MM.1S (cell line): ENCODE measurements around the gene ZNF653.
A peak's percentile ranks its signal among the peaks of the same experiment; 100 is the strongest.
"Not testable (repeated sequence)": the region's sequence is repeated elsewhere in the genome, so short reads cannot be mapped to it uniquely, and the experiment has no call there.

ENCODE experiments used
- DNase-seq: peaks from one replicate; pipeline ENCODE4 v3.0.0-alpha.2; 2015
- H2AFZ ChIP-seq: fragments of 300-600 bp; sonication (generic); 2 replicates; pipeline ENCODE4 v1.6.0; 2016; ENCODE audit warnings: antibody characterized with exemption, low read length
- H3F3A ChIP-seq: fragments of 300-600 bp; sonication (generic); 2 replicates; pipeline ENCODE4 v1.6.1; 2016; ENCODE audit warnings: mild to moderate bottlenecking, antibody characterized with exemption, low read length, moderate library complexity, mixed read lengths; ENCODE audit not compliant: insufficient read depth
- H3K27ac ChIP-seq: fragments of 300-600 bp; sonication (generic); 2 replicates; pipeline ENCODE4 v1.5.1; 2016; ENCODE audit warnings: mild to moderate bottlenecking, low read length
- H3K27me3 ChIP-seq: fragments of 300-600 bp; sonication (generic); replicated peaks from 2 replicates; pipeline ENCODE4 v1.6.0; 2016; ENCODE audit warnings: low read length; ENCODE audit not compliant: insufficient read depth
- H3K36me3 ChIP-seq: fragments of 300-600 bp; sonication (generic); replicated peaks from 2 replicates; pipeline ENCODE4 v1.6.1; 2016; ENCODE audit warnings: mild to moderate bottlenecking, low read length, mixed read lengths; ENCODE audit not compliant: insufficient read depth
- H3K4me1 ChIP-seq: fragments of 300-600 bp; sonication (generic); 2 replicates; pipeline ENCODE4 v1.6.1; 2016; ENCODE audit warnings: low read length, mixed read lengths
- H3K4me2 ChIP-seq: fragments of 300-600 bp; sonication (generic); 2 replicates; pipeline ENCODE4 v1.6.0; 2016; ENCODE audit warnings: low read depth, low read length
- H3K4me3 ChIP-seq: fragments of 300-600 bp; sonication (generic); 2 replicates; pipeline ENCODE4 v1.5.1; 2016; ENCODE audit warnings: low read length, mixed read lengths
- H3K79me2 ChIP-seq: fragments of 300-600 bp; sonication (generic); 2 replicates; pipeline ENCODE4 v1.6.1; 2016; ENCODE audit warnings: mixed run types, low read length, mixed read lengths
- H3K9ac ChIP-seq: fragments of 300-600 bp; sonication (generic); 2 replicates; pipeline ENCODE4 v1.6.1; 2016; ENCODE audit warnings: low read length, mixed read lengths
- H3K9me2 ChIP-seq: fragments of 300-600 bp; sonication (generic); replicated peaks from 2 replicates; pipeline ENCODE4 v1.6.1; 2016; ENCODE audit warnings: mild to moderate bottlenecking, low read length, mixed read lengths; ENCODE audit not compliant: insufficient read depth
- H3K9me3 ChIP-seq: fragments of 300-600 bp; sonication (generic); replicated peaks from 2 replicates; pipeline ENCODE4 v1.6.1; 2016; ENCODE audit warnings: mild to moderate bottlenecking, low read length, mixed read lengths; ENCODE audit not compliant: insufficient read depth
- H4K20me1 ChIP-seq: fragments of 300-600 bp; sonication (generic); 2 replicates; pipeline ENCODE4 v1.6.1; 2016; ENCODE audit warnings: mild to moderate bottlenecking, low read length, moderate library complexity, mixed read lengths; ENCODE audit not compliant: insufficient read depth
- CTCF ChIP-seq: fragments of 300-600 bp; sonication (generic); IDR thresholded peaks from 2 replicates; pipeline ENCODE4 v1.5.1; 2016; ENCODE audit warnings: antibody characterized with exemption, low read length, mixed read lengths
- EZH2 ChIP-seq: fragments of 300-600 bp; sonication (generic); optimal IDR thresholded peaks from 2 replicates; pipeline ENCODE3; 2017; ENCODE audit warnings: low read depth, mild to moderate bottlenecking, antibody characterized with exemption, low read length, mixed read lengths
- EZH2phosphoT487 ChIP-seq: fragments of 300-600 bp; sonication (generic); IDR thresholded peaks from 2 replicates; pipeline ENCODE4 v1.6.1; 2018; ENCODE audit warnings: antibody characterized with exemption, low read length

Gene ZNF653

GRCh38 chr19:11461453-11461852 is 44.2 kb downstream of the ZNF653 start:
- H3K9me3 ChIP-seq, result no peaks in the 10 kb centered on the region
- no peaks in the 10 kb centered on the region for H3K9me2 ChIP-seq
- no peaks in the 10 kb centered on the region for H4K20me1 ChIP-seq
- no peak overlapping the region for H3K4me3 ChIP-seq
- peaks cover 48% of the 10 kb centered on the region for H3K27me3 ChIP-seq
- H3K4me1 ChIP-seq, result no peaks in the 10 kb centered on the region
- H3K27ac ChIP-seq, result no peak overlapping the region
- H3K79me2 ChIP-seq, result no peaks in the 10 kb centered on the region
- no peak overlapping the region for H3K4me2 ChIP-seq
- no peak for DNase-seq
- no peaks in the 10 kb centered on the region for H3F3A ChIP-seq
- no peak for TF ChIP-seq EZH2phosphoT487
- no peak for TF ChIP-seq EZH2
- no peak for TF ChIP-seq CTCF
- H3K36me3 ChIP-seq, result no peaks in the 10 kb centered on the region
- H3K9ac ChIP-seq, result no peak overlapping the region
- H2AFZ ChIP-seq, result no peak overlapping the region

- DNase-seq, result no peak
- Histone ChIP-seq H3K36me3 (no peaks in the 10 kb centered on the region), H3K9ac (no peak overlapping the region), H3F3A (no peaks in the 10 kb centered on the region), H3K4me1 (no peaks in the 10 kb centered on the region), H3K9me2 (no peaks in the 10 kb centered on the region), H3K4me2 (no peak overlapping the region), H3K4me3 (no peak overlapping the region), H3K79me2 (no peaks in the 10 kb centered on the region), H4K20me1 (no peaks in the 10 kb centered on the region), H2AFZ (no peak overlapping the region), H3K9me3 (no peaks in the 10 kb centered on the region), H3K27ac (no peak overlapping the region), H3K27me3 (peaks cover 49% of the 10 kb centered on the region)
- TF ChIP-seq CTCF (peak; percentile 35), EZH2 (no peak)
These were observed 45.4 kb downstream of the ZNF653 start for GRCh38 chr19:11460207-11460606.

- H2AFZ ChIP-seq, DNase-seq, H4K20me1 ChIP-seq, H3K4me3 ChIP-seq, H3K79me2 ChIP-seq, H3K9ac ChIP-seq, H3K9me3 ChIP-seq, H3K36me3 ChIP-seq, H3K4me1 ChIP-seq, H3K27ac ChIP-seq, H3K4me2 ChIP-seq, H3F3A ChIP-seq, H3K9me2 ChIP-seq: not testable (repeated sequence)
- peaks cover 49% of the 10 kb centered on the region for H3K27me3 ChIP-seq
These were observed 46.7 kb downstream of the ZNF653 start for GRCh38 chr19:11458912-11459311.

- Histone ChIP-seq H2AFZ (no peak overlapping the region), H3K9me2 (no peaks in the 10 kb centered on the region), H3K27me3 (peaks cover 48% of the 10 kb centered on the region), H3K79me2 (no peaks in the 10 kb centered on the region), H3K4me1 (no peaks in the 10 kb centered on the region), H3K9me3 (no peaks in the 10 kb centered on the region), H3K9ac (no peak overlapping the region), H3K4me3 (no peak overlapping the region), H4K20me1 (no peaks in the 10 kb centered on the region), H3F3A (no peaks in the 10 kb centered on the region), H3K36me3 (no peaks in the 10 kb centered on the region), H3K4me2 (no peak overlapping the region), H3K27ac (no peak overlapping the region)
- TF ChIP-seq EZH2 (no peak), EZH2phosphoT487 (no peak), CTCF (no peak)
- no peak for DNase-seq
These were observed 47.3 kb downstream of the ZNF653 start for GRCh38 chr19:11458236-11458900.
